ENCODE data around the gene ASPSCR1. TPM values are rescaled to one million over a fixed set of nuclear protein-coding genes. Genes with fewer than 3 reads are reported as not detected.

Gene ASPSCR1
- total and polyA plus RNA-seq, 2 of the 13 experiments (the other 11 are each of a cell fraction or from before 2014, with no cell fraction given) = 274 to 314 TPM

GRCh38 chr17:81959362-81960129 lies 17.9 kb upstream of the ASPSCR1 start (continued):
- TF ChIP-seq ZNF383 (CRISPR knock-in tag; IDR thresholded peaks at IDR 0.05; ENCODE audit: borderline replicate concordance) (no peak), ZNF33B (CRISPR knock-in tag; IDR thresholded peaks at IDR 0.05) (no peak), MYNN (CRISPR knock-in tag; IDR thresholded peaks at IDR 0.05; ENCODE audit: low read depth) (no peak), PREB (CRISPR knock-in tag; IDR thresholded peaks at IDR 0.05) (no peak), ZNF30 (CRISPR knock-in tag; IDR thresholded peaks at IDR 0.05) (no peak), ZNF570 (CRISPR knock-in tag; IDR thresholded peaks at IDR 0.05; ENCODE audit: borderline replicate concordance) (no peak), BATF2 (CRISPR knock-in tag; IDR thresholded peaks at IDR 0.05) (peak; percentile 48; the same call in 1 of the 2 replicates), ARNT (IDR thresholded peaks at IDR 0.05) (no peak), HINFP (CRISPR knock-in tag; IDR thresholded peaks at IDR 0.05; ENCODE audit: low read depth) (0 out of 2 replicates have a peak, but pooled peaks have one; percentile 29), ZNF614 (CRISPR knock-in tag; IDR thresholded peaks at IDR 0.05; ENCODE audit: borderline replicate concordance) (no peak), YEATS2 (CRISPR knock-in tag; IDR thresholded peaks at IDR 0.05; ENCODE audit: borderline replicate concordance) (no peak; the same call in 1 of the 2 replicates), SMAD9 (CRISPR knock-in tag; IDR thresholded peaks at IDR 0.05) (no peak; the same call in 1 of the 2 replicates), ZNF24 (IDR thresholded peaks at IDR 0.05) (no peak; the same call in 1 of the 2 replicates), ZFP36 (IDR thresholded peaks at IDR 0.05; ENCODE audit: borderline replicate concordance, low read depth, low read length, partially characterized antibody) (no peak), ARHGAP35 (CRISPR knock-in tag; IDR thresholded peaks at IDR 0.05; ENCODE audit: borderline replicate concordance) (0 out of 2 replicates have a peak, but pooled peaks have one; percentile 50), MTF1 (CRISPR knock-in tag; IDR thresholded peaks at IDR 0.05) (no peak), ZNF160 (CRISPR knock-in tag; IDR thresholded peaks at IDR 0.05) (no peak), SMARCC2 (IDR thresholded peaks at IDR 0.05) (no peak), TFAP4 (IDR thresholded peaks at IDR 0.05; ENCODE audit: borderline replicate concordance, low read depth) (no peak), ZNF335 (CRISPR knock-in tag; IDR thresholded peaks at IDR 0.05) (0 out of 2 replicates have a peak, but pooled peaks have one; percentile 21), ZNF576 (CRISPR knock-in tag; IDR thresholded peaks at IDR 0.05) (no peak), ZNF451 (CRISPR knock-in tag; IDR thresholded peaks at IDR 0.05) (no peak; the same call in 1 of the 2 replicates), NR1H2 (CRISPR knock-in tag; IDR thresholded peaks at IDR 0.05; ENCODE audit: borderline replicate concordance, low read depth) (no peak)
